Pancreas (tissue), 10 donors: Measurements from ENCODE around the gene FAF1. TPM values are rescaled to one million over a fixed set of nuclear protein-coding genes. Genes with fewer than 3 reads are reported as not detected.

ENCODE experiments used
- ATAC-seq, 4 donors: fragments of 200-7000 bp; cut with Tn5 transposase; one replicate each; pipeline versions ENCODE4 v1.8.0 to v1.9.1; 2020; ENCODE audit warnings: mild to moderate bottlenecking in 4 of 4, moderate library complexity in 4 of 4
- DNase-seq, 6 donors: peaks; one replicate each; pipeline ENCODE4 v3.0.0-alpha.2; 2020
- FAIRE-seq: peaks from 2 replicates; lab custom pipeline; 2012; peaks lifted over from hg19 to GRCh38; lab: Jason Lieb, UNC
- H3K27ac ChIP-seq, 4 donors: fragments of 200-600 bp; sonication (generic); 1 replicate in 3 of 4; 2 replicates in 1 of 4; pipeline versions ENCODE4 v1.5.0 to v1.8.0; 2020
- H3K27me3 ChIP-seq, 4 donors: fragments of 200-600 bp; one replicate each; pipeline ENCODE4 v1.8.0; 2021
- H3K36me3 ChIP-seq, 3 donors: fragments of 200-600 bp; sonication (generic) in 1 of 3; one replicate each; pipeline versions ENCODE4 v1.5.0 to v1.8.0; 2020 to 2021
- H3K4me1 ChIP-seq, 3 donors: fragments of 200-600 bp; one replicate each; pipeline ENCODE4 v1.8.0; 2021
- H3K4me3 ChIP-seq, 4 donors: fragments of 200-600 bp; sonication (generic) in 2 of 4; one replicate each; pipeline versions ENCODE4 v1.5.0 to v1.8.0; 2020 to 2021
- H3K9me3 ChIP-seq, 4 donors: fragments of 200-600 bp; one replicate each; pipeline ENCODE4 v1.8.0; 2021
- WGBS, 2 donors: extraction: QIAGEN DNeasy Blood & Tissue Kit; methylation state at CpG; one replicate each; pipeline ENCODE4 v1.1.7; 2013; 5-methylcytosine and 5-hydroxymethylcytosine counted together
- intact Hi-C, 3 donors: fragments of 100-400 bp; cut with DNase I; formaldehyde crosslinking; loops; one replicate each; pipeline versions ENCODE4 v1.11.1 to v1.14.2; 2022
- polyA plus RNA-seq, 2 donors: library from polyadenylated mRNA; stranded (reverse); fragments of 200-250 nt; gene quantifications; one replicate each; pipeline ENCODE4 v1.2.3, GENCODE V29; 2013
- total RNA-seq, 6 donors: library from RNA; stranded (reverse); fragmentation: NEBNext Ultra II Directional in 4 of 6; extraction: Animal tissue kit (Norgen Biotek cat#: 25700) in 4 of 6; gene quantifications; one replicate each; pipeline versions ENCODE4 v1.2.1 to v1.2.4, GENCODE V29; 2021 to 2023
- TF ChIP-seq, protein P1 (sequence below), 4 donors: fragments of 200-600 bp; sonication (generic) in 3 of 4; IDR thresholded peaks; one replicate each; pipeline versions ENCODE4 v1.5.0 to v1.8.0; 2021; ENCODE audit warnings: antibody characterized with exemption in 4 of 4
- donor health status: healthy with polysubstance abuse.
- donor health status: DM: no; HTN: no; CAD: no; lungs with moderate emphysema.
- donor health status: DM: no; HTN: no; CAD: no.
- donor health status: control.
- donor health status: control.
- donor health status: Bipolar disorder and iron deficiency.
- donor health status: DM: yes; HTN: yes; CAD: no.
- donor health status: DM: no; HTN: no; CAD: no.
- donor health status: DM: no; HTN: no; CAD: no.
- donor health status: DM: yes; HTN: yes; CAD: no.

Gene FAF1
- total and polyA plus RNA-seq, 8 donors, result 13.9 to 46.6 (median 37.6) TPM

DNA sequence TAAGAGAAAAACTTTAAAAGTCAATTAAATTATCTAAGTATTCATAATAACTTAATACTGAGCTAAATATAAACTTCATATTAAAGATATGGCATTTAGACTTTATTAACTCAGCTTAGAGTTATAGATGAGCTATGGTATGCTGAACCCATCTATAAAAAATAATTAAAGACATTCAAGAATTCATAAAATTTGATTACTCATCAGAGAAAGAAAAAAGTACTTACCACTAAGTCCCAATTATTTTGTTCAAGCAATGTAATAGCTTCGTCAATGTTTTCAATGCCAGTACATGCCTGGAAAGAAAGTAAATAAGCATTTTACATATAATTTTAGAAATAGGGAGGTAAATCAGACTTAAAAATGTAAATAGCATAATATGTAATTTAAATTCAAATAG is 102.4 kb downstream of the FAF1 start:
- Histone ChIP-seq H3K27me3 (no peaks in the 10 kb centered on the region), H3K4me1 (peaks cover 0 to 10% (median 4%) of the 10 kb centered on the region in 3 donors), H3K9me3 (no peaks in the 10 kb centered on the region), H3K27ac (no peak overlapping the region), H3K4me3 (no peak overlapping the region), H3K36me3 (no peaks in the 10 kb centered on the region)
- DNase-seq (no peak), ATAC-seq (no peak), FAIRE-seq (no peak)
- WGBS, 2 donors, result 94 to 98% methylated on average over 1 of the region's 1 CpG
- intact Hi-C loops, result no loop called here
- TF ChIP-seq, protein P1, sequence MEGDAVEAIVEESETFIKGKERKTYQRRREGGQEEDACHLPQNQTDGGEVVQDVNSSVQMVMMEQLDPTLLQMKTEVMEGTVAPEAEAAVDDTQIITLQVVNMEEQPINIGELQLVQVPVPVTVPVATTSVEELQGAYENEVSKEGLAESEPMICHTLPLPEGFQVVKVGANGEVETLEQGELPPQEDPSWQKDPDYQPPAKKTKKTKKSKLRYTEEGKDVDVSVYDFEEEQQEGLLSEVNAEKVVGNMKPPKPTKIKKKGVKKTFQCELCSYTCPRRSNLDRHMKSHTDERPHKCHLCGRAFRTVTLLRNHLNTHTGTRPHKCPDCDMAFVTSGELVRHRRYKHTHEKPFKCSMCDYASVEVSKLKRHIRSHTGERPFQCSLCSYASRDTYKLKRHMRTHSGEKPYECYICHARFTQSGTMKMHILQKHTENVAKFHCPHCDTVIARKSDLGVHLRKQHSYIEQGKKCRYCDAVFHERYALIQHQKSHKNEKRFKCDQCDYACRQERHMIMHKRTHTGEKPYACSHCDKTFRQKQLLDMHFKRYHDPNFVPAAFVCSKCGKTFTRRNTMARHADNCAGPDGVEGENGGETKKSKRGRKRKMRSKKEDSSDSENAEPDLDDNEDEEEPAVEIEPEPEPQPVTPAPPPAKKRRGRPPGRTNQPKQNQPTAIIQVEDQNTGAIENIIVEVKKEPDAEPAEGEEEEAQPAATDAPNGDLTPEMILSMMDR (IDR thresholded peaks at IDR 0.05), result no peak

DNA sequence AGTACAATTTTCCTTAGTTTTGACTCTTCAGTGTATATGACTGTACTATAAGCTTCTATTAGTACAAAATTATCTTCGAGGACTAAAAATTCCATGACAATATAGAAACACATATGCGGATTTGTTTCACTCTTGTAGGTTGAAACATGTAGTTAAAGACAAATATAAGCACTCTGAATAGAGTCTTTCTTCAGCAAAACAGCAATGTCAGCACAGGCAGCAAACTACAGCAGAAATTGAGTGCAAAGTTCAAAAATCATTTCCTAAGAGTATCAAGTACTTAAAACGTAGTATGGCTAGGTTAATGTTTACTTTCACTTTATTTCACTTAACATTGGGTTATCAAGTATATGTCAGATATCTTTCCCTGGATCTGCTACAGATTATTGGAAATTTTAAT is 106.7 kb downstream of the FAF1 start:
- no peaks in the 10 kb centered on the region for H3K27me3 ChIP-seq
- no peak overlapping the region for H3K4me3 ChIP-seq
- peaks cover 4 to 16% (median 7%) of the 10 kb centered on the region in 3 donors for H3K4me1 ChIP-seq
- no peak for FAIRE-seq
- TF ChIP-seq, protein P1 (IDR thresholded peaks at IDR 0.05), result no peak
- ATAC-seq, result peak in 3 of 4 donors; percentile 47 to 75 (median 71)
- no peaks in the 10 kb centered on the region for H3K36me3 ChIP-seq
- intact Hi-C loops, result no loop called here
- H3K27ac ChIP-seq, result no peak overlapping the region
- no peak for DNase-seq
- no peaks in the 10 kb centered on the region for H3K9me3 ChIP-seq
- WGBS, 2 donors, result 23 to 27% methylated on average over 3 of the region's 3 CpGs

DNA sequence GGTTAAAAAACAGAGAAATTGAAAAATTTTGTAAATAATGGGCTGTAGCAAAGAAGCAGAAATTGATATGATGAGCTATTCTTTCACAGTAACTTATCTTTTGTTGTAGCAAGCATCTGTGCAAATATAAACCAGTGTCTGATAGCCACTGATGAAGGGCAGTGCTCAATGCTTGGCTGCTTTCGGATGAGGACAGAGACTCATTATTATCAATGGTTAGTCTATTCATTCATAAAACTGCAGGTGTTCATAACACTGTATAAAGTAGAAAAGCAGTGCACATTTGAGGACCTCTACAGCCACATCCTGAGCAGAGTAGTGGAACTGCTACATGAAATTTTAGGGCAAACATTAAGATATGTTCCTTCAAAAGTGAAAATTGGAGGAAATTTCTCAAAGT is 107.2 kb downstream of the FAF1 start:
- Histone ChIP-seq H3K4me1 (peaks cover 4 to 16% (median 7%) of the 10 kb centered on the region in 3 donors), H3K27me3 (no peaks in the 10 kb centered on the region), H3K27ac (no peak overlapping the region), H3K9me3 (no peaks in the 10 kb centered on the region), H3K4me3 (no peak overlapping the region), H3K36me3 (no peaks in the 10 kb centered on the region)
- ATAC-seq, result peak in 1 of 4 donors; percentile 22
- no peak for DNase-seq
- WGBS, 2 donors, result 70 to 76% methylated on average over 1 of the region's 1 CpG
- TF ChIP-seq, protein P1 (IDR thresholded peaks at IDR 0.05), result no peak
- no peak for FAIRE-seq
- intact Hi-C loops, result no loop called here

DNA sequence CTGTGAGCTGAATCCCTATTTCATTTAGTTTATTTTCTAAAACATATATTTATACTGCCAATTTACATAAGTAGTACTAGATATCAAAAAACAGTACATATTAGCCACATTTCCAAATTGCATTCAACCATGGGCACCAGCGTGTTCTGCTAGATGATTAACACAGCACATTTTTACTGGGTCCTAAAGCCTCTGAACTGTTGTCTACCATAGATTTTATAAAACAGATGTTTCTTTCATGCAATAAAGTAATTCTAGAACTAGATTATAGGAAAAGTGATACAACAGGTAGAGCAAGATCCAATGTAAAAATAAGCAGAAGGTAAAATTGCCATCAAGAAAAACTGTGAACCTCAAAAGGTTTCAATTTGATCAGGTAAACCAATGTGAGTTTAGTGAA is 108.6 kb downstream of the FAF1 start:
- TF ChIP-seq, protein P1 (IDR thresholded peaks at IDR 0.05), result no peak
- ATAC-seq (no peak), FAIRE-seq (no peak), DNase-seq (no peak)
- Histone ChIP-seq H3K27ac (no peak overlapping the region), H3K4me1 (peaks cover 4 to 16% (median 7%) of the 10 kb centered on the region in 3 donors), H3K9me3 (no peaks in the 10 kb centered on the region), H3K27me3 (no peaks in the 10 kb centered on the region), H3K4me3 (no peak overlapping the region), H3K36me3 (no peaks in the 10 kb centered on the region)
- WGBS, 2 donors, result 94% methylated on average over 1 of the region's 1 CpG
- intact Hi-C loops, result no loop called here

DNA sequence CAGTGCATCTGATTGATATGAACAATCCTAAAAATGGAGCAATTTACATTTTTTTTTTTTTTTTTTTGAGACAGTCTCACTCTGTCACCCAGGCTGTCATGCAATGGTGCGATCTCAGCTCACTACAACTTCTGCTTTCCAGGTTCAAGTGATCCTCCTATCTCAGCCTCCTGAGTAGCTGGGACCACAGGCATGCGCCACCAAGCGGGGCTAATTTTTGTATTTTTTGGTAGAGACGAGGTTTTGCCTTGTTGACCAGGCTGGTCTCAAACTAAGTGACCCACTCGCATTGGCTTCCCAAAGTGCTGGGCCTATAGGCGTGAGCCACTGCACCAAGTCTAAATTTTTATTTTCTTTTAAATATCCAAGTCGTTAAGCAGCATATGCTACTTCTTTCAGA is 109.0 kb downstream of the FAF1 start:
- peaks cover 4 to 16% (median 7%) of the 10 kb centered on the region in 3 donors for H3K4me1 ChIP-seq
- H3K4me3 ChIP-seq, result no peak overlapping the region
- TF ChIP-seq, protein P1 (IDR thresholded peaks at IDR 0.05), result no peak
- H3K36me3 ChIP-seq, result no peaks in the 10 kb centered on the region
- H3K27me3 ChIP-seq, result no peaks in the 10 kb centered on the region
- intact Hi-C loops, result no loop called here
- no peak for FAIRE-seq
- DNase-seq, result no peak
- H3K9me3 ChIP-seq, result no peaks in the 10 kb centered on the region
- no peak for ATAC-seq
- 96 to 98% methylated on average over 7 of the region's 7 CpGs for WGBS, 2 donors
- no peak overlapping the region for H3K27ac ChIP-seq
